Measurements from ENCODE around the gene CLEC5A.

Gene CLEC5A

GRCh38 chr7:141960687-141961422, 14.1 kb upstream of the CLEC5A start:
- TF ChIP-seq ZFX (IDR thresholded peaks at IDR 0.05) (no peak), CTCF (conservative IDR thresholded peaks at IDR 0.05) (no peak)
- H3K27ac ChIP-seq, result no peak overlapping the region

- no peak overlapping the region for H3K27ac ChIP-seq
- TF ChIP-seq ZFX (IDR thresholded peaks at IDR 0.05) (no peak), CTCF (conservative IDR thresholded peaks at IDR 0.05) (no peak)
These were observed 9.3 kb upstream of the CLEC5A start for GRCh38 chr7:141956084-141956483.

- no peak overlapping the region for H3K27ac ChIP-seq
- TF ChIP-seq ZFX (IDR thresholded peaks at IDR 0.05) (no peak), CTCF (conservative IDR thresholded peaks at IDR 0.05) (no peak)
These were observed 7.6 kb upstream of the CLEC5A start for GRCh38 chr7:141954334-141954733.

GRCh38 chr7:141952461-141952860, 5.7 kb upstream of the CLEC5A start:
- no peak for TF ChIP-seq CTCF (conservative IDR thresholded peaks at IDR 0.05)
- no peak for TF ChIP-seq ZFX (IDR thresholded peaks at IDR 0.05)

GRCh38 chr7:141950806-141951205, 4.0 kb upstream of the CLEC5A start:
- no peak overlapping the region for H3K27ac ChIP-seq

More at GRCh38 chr7:141952461-141952860, 5.7 kb upstream of the CLEC5A start:
- H3K27ac ChIP-seq, result no peak overlapping the region

GRCh38 chr7:141949911-141950310, 3.1 kb upstream of the CLEC5A start:
- no peak overlapping the region for H3K27ac ChIP-seq
- TF ChIP-seq CTCF (conservative IDR thresholded peaks at IDR 0.05) (no peak), ZFX (IDR thresholded peaks at IDR 0.05) (no peak)

More at GRCh38 chr7:141950806-141951205, 4.0 kb upstream of the CLEC5A start:
- no peak for TF ChIP-seq ZFX (IDR thresholded peaks at IDR 0.05)
- no peak for TF ChIP-seq CTCF (conservative IDR thresholded peaks at IDR 0.05)

GRCh38 chr7:141949451-141949850, 2.7 kb upstream of the CLEC5A start:
- TF ChIP-seq ZFX (IDR thresholded peaks at IDR 0.05) (no peak), CTCF (conservative IDR thresholded peaks at IDR 0.05) (no peak)
- H3K27ac ChIP-seq, result no peak overlapping the region
